Cardiac atrium fibroblast (primary cell): Measurements from ENCODE around the gene MBTD1. TPM values are rescaled to one million over a fixed set of nuclear protein-coding genes. Genes with fewer than 3 reads are reported as not detected.

ENCODE experiments used
- total RNA-seq: library from RNA; depleted of rRNA; stranded (reverse); fragments of >200 nt; gene quantifications from 2 replicates; pipeline ENCODE4 v1.2.3, GENCODE V29; 2015

MBTD1 gene
- 5.0 and 5.8 TPM in 2 replicates for total RNA-seq

GRCh38 chr17:51259564-51260236, at the start of gene MBTD1:
MBTD1 (minus strand) TSS chr17:51260049; CDS start chr17:51225161, 34,888 bp downstream.

GRCh38 chr17:51260237-51261023, 581 bp upstream of the MBTD1 start, which contains the start of gene UTP18:
UTP18 (plus strand) TSS chr17:51260546; CDS start chr17:51260585, 39 bp downstream.

DNA sequence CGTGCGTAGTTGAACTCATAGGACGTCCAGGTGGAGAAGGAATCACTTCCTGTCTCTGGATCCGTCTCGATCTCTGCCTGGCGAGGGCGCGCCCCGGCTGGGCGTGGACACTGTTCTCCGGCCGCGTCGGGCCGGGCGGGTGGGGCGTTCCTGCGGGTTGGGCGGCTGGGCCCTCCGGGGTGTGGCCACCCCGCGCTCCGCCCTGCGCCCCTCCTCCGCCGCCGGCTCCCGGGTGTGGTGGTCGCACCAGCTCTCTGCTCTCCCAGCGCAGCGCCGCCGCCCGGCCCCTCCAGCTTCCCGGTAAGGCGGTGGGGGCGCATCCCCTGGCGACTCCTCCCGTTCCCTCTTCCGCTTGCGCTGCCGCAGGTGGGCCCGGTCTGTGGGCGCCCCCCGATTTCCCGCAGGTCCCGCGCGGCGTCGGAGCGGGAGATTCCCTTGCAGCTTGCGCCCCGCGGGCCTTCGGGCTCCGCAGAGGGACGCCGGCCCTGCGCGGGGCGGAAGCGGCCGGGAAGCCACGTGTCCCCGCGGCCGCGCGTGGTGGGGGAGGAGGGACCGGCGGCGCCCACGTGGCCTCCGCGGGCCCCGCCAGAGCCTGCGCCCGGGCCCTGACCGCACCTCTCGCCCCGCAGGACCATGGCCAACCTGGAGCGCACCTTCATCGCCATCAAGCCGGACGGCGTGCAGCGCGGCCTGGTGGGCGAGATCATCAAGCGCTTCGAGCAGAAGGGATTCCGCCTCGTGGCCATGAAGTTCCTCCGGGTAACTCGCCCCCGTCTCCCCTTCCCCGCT, 93.5 kb downstream of the MBTD1 start, which contains the start of gene NME2:
NME2 (plus strand) TSS at position 214 of the 789 bp plus-strand sequence; CDS start at position 634, 420 bp downstream.

DNA sequence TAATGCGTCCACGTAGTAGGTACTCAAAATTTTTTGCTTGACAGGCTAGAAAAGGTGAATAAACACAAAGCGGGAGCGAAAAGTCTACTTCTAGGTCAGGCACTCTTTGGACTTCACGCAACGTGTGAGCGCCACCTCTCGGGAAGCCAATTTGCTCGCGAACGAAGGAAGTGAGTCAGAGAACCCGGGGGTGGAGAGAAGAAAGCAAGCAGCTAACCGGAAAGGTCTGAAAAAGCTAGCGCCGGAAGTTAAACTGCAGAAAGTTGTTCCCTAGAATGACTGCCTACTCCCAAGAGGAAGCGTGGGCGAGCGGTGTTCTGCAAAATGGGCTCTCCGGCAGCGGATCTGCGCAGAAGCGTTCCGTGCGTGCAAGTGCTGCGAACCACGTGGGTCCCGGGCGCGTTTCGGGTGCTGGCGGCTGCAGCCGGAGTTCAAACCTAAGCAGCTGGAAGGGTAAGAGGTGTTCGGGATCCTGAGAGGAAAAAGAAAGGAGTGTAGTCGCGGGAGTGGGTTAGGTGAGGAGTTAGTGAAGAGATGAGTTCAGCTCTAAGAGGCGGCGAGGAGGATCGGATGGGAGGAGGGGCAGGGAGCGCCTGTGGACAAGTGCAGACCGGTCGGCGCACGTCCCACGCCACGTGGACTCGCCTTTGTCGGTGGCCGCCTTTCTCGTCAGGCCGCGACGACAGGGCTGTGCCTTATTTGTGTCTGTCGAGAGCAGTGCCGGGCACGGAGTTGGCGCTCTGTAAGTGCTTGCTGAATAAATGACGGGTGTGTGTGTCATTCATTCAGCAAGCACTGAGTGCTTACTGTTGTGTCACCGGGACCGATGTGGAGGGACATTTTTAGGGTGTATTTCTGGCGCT, 106.4 kb downstream of the MBTD1 start, which contains the start of gene NME1:
NME1 (plus strand) TSS at position 350 of the 863 bp plus-strand sequence. CDS start 2,096 bp downstream, outside the sequence.

Other genes starting within 250 kb of the MBTD1 start
- gene SPAG9, start 139.2 kb downstream of the MBTD1 start, total RNA-seq, result 57.3 and 58.5 TPM in 2 replicates
- gene NME1, start 106.5 kb downstream of the MBTD1 start, total RNA-seq, result 121 and 162 TPM in 2 replicates
- 732 and 803 TPM in 2 replicates for gene NME2, start 93.6 kb downstream of the MBTD1 start, total RNA-seq
- gene UTP18, start 497 bp upstream of the MBTD1 start, total RNA-seq, result 27.2 and 27.3 TPM in 2 replicates